Hematopoietic multipotent progenitor cell treated with erythropoietin and hydrocortisone succinate and interleukin-3 and kit ligand, for 17 days (in vitro differentiated cells): ENCODE measurements around the gene PDK1.

Experiments used
- DNase-seq: peaks from one replicate; pipeline ENCODE4 v3.0.0-alpha.2; 2015; ENCODE audit warnings: low spot score

PDK1 gene

DNA sequence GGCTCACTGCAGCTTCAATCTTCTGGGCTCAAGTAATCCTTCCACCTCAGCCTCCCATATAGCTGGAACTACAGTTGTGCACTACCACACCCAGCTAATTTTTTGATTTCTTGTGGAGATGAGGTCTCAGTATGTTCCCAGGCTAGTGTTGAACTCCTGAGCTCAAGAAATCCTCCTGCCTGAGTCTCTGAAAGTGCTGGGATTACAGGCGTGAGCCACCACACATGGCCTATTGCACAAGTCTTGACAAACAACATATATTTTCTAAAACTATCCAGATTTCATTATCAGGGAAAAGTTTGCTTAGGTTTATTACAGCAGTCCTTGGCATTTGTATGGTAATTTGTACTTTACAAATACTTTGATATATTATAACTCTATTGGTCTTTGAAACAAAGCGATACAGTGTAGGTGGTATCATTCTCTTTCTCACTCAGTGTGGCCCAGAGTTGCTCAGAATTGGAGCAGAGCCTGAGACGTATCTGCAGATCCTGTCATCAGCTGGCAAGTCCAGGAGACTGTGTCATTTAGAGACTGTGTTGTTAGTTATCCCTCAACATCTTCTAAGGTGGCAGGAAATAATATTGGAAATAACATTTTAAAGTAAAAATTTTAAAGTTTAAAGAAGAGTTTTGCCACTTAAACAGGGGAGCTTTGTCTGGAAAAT is 41.4 kb downstream of the PDK1 start:
- DNase-seq, result no peak

DNA sequence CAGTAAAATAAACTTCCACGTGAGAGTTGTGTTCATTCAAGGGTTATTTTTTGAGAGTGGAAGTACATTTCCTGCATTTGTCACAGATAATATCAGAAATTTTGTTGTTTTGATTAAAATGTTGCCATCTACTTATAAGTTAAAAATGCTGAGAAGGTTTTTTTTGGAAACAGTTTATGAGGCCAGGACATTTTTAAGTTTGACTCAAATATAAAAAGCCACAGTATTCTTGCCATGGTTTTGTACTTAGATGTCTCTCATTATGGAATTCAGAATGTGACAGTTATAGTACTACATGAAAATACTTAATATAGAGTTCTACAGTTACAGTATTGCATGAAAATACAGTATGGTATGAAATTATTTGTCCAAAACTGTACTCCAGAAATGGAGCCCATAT is 44.1 kb downstream of the PDK1 start:
- DNase-seq, result no peak

DNA sequence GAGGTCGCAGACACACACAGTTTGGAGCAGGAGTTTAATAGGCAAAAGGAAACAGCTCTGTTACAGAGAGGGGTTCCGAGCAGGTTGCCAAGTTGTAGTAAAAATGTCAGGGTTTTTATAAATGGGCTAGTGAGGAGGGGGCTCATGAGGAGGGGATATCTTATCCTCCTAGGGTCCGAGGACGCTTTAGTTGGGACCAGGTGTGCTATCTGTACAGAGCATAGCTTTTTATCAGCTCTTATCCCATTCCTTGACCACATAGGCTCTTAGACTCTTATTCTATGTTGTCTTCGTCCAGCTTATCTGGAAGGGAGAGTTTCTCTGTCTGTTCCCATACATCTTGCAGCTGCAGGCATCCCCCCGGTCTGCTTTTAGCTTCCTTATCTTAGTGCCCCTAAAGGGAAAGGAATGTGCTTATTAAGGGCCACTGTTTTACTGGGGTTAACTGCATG is 44.7 kb downstream of the PDK1 start:
- no peak for DNase-seq

DNA sequence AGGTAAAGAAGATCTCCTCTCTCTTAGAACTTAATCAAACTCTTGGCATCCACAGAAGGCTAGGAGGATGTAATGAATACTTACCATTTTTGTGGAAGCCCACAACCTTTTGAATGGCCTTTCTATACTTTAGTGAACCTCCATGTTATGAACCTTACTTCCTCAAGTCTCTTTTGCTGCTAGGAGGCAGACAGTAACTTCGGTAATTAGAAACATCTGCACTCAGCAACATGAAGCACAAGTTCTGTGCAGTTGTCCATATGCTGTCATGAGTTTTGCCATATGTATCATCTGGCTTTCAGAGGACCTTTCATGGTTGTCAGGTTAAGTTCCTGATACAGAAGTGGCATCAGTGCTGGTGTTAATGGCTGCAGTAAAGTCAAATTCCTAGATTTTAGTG is 50.4 kb downstream of the PDK1 start:
- DNase-seq, result no peak

DNA sequence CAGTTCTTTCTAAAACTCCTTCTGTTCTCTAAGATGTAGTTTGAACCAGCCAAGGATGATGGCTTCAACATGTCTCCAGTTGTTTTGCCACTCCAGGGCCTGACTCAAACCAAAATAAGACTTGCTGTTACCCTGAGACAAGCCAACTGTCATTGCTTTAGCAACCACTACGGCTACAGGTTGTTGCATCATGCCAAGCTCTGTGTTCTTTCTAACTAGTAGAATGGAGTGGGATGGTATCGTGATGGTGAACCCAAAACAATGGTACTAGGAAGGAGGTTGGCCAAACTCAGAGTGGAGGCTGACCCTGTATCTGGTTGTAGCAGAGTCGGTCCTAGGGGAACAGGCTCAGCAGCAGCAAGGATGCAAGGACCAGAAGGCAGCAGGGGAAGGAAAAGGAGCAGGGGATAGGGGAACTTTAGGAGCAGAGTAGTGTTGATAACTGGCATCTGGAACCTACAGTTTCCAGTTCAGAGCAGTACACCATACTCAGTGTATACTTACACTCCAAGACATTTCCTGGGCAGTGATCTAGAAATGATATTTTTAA is 51.6 kb downstream of the PDK1 start:
- no peak for DNase-seq

DNA sequence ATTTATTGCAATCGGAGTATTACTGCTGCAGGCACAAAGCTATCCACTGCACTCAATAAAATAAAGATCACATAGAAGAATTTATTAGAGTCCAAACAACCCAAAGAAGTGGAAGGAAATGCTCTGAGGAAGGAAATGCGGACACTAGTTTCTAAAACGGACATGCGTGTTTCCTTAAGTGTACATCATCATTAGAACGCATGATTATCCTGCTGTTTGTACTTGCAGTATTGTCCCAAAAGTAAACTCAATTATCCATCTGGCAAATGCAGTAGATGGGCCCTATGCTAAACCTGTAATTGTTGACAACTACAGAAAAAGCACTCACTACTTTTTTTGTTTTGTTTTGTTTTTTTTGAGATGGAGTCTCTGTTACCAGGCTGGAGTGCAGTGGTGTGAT is 53.6 kb downstream of the PDK1 start:
- no peak for DNase-seq

DNA sequence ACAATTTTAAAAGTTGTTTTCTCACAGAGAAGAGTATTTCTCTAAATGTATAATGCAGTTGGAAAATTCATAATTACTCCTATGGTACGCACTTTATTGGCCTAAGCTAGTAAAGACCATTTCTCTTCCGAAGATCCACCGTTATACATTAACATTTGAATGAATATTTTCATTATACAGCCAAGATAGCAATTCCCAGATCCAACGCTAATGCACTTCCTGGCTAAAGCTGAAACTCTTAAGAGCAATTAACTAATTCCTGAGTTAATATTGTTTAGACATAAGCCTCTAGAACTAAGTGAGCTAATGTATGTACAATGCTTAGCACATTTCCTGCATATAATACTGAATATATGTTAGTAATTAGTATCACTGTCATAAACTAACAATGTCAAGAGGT is 56.2 kb downstream of the PDK1 start:
- DNase-seq, result no peak

DNA sequence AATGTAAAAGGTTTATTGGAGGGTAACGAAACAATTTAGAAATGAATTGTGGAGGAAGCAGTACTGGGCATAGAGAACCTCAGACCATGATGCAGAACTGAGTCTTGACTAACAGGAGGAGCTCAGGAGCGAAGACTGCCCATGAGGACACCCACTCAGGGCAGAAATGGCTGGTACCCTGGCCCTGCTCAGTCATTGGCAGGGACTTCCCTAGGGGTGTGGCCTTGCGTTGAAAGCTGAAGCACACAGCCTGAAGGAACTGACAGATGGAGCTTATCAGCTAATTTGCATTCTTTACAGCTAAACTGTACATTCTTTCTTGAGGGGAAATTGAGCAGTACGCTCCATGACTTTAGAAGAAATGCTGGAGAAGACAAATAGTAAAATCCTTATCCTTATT is 57.1 kb downstream of the PDK1 start:
- no peak for DNase-seq

DNA sequence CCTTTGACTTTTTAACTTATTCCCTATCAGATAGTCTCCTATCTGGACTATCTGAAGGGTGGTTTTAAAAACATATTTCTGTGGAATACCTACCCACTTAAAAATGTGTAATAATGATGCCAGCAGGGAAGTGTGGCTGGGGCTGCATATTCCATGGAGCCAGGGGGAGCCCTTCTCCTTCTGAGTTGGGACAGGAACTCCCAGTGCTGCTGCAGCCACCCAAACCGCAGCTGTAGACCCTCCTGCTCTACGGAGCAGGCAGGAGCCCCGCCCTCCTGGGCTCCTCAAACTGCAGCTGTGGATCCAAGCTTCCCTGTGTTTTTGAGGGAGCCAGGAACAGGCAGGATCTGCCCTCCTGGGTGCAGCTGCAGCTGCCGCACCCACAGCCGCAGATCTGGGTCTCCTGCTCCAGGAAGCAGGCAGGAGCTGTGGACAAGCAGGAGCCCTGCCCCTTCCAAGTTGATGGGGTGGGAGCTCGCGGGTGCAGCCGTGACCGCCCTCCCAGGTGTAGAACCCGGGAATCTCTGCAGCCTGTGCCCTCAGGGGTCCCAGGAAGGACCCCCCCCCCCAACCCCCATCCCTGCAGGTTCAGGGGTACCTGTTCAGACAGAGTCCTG is 57.8 kb downstream of the PDK1 start:
- no peak for DNase-seq

DNA sequence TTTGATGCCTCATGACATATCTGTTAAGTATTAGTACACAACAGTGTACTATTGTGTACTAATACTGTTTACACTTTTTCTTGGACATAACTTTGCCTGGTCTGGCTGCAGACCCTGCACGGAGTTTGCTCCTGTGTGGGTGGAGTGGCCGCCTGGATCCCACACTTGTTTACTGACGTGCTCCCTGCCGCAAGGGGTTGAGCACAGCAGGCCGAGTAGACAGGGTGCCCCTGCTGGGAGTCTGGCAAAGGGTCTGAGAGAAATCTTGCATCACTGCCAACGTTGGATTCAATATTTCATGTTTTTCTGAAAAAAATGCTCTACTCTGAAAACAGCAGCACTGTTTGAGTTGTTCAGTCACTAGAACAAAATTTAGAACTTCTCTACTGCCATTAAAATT is 59.0 kb downstream of the PDK1 start:
- DNase-seq, result no peak

DNA sequence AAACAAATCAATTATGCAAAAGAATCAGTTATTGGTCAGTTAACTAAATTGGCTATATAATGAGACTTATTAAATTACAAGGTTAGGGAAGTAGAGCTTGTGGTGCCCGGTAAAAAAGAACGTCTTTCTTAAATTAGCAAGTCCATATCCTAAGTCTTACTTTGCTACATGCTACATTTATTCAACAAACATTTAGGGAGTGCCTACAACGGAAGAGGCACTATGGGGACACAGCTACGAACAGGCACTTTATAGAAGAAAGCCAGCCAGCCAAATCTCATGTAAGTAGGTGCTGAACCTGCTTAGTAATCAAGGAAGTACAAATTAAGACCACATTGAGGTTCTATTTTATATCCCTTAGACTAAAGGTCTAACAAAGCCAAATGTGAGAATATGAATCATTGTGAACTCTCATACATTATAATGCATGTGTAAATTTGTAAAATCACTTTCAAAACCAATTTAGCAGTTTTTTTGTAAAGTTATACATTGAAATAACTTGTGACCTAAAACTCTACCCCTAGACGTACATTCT is 59.9 kb downstream of the PDK1 start:
- no peak for DNase-seq

DNA sequence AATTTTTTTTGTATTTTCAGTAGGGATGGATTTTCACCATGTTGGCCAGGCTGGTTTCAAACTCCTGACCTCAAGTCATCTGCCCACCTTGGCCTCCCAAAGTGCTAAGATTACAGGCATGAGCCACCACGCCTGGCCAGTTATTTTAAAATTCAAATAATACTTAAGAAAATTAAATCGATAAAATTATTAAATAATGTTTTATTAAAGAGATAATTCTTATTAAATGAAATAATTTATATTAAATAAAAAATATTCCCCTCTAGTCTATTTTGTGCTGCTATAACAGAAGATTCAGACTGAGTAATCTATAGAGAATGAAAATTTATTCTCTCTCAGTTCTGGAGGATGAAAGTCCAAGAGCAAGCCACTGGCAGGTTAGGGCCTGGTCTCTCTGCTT is 61.2 kb downstream of the PDK1 start:
- DNase-seq, result no peak

DNA sequence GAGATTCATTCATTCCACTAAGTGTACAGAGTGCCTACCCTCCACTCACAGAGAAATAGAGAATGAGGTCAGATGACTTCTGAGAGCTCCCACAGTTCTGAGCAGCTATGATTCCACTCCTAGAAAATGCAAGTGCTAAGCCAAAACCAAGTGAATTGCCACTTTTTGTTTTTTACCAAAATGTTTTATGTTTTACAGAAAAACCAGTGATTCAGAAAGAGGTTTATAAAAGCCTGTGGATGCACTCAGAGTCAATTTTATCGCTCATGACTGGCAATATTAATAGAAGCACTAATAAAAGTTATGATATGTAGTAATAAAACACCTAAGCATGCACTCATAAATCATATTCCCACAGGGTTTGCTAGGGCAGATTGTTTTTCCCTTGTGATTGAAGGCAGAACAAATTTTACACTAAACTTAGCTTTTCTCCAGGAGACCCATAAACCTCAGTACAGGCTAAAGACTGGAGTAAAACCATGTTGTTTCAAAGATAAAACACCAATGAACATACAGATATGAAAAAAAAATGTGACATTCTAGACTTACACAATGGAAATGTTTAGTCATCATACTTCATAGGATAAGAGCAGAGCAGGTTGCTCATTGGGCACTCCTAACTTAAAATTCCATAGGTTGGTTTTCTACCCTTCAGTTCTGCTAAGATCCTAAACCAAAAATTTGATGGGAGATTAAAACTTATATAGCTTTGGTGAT is 67.5 kb downstream of the PDK1 start:
- DNase-seq, result no peak

DNA sequence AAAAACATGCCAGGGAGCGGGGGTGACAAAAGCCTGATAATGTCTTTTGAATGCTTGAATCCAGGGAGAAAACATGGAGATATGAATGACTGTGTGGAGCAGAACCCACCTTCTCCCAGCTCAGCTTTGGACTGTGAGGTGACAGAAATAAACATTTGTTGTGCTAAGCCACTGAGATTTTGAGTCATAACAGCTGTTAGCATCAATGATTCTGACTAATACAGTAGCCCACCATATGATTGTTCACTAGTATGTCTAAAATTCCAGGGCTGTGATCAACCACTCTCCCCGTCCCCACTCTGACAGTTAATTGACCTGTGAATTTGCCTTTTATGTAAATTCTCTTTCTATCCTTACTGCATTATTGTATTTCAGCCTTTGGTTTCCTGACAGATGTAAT is 69.1 kb downstream of the PDK1 start:
- DNase-seq, result no peak

DNA sequence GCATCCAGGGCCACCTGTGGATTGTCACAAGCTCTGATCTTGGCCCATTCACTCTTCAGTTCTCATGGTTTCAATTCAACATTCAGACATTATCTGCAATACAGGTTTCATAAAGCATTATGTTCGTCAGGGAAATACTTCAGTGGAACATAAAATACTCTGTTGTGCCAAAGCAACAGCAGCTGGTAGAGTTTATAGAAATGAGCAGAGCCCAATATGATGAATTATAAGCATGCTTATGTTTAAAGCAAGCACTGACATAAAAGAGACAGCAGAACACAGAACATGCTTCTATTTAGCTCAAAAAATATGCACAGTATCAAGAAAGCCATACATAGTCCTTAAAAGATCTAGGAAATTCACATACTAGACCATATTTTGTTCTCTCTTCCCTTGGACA is 71.3 kb downstream of the PDK1 start:
- no peak for DNase-seq

DNA sequence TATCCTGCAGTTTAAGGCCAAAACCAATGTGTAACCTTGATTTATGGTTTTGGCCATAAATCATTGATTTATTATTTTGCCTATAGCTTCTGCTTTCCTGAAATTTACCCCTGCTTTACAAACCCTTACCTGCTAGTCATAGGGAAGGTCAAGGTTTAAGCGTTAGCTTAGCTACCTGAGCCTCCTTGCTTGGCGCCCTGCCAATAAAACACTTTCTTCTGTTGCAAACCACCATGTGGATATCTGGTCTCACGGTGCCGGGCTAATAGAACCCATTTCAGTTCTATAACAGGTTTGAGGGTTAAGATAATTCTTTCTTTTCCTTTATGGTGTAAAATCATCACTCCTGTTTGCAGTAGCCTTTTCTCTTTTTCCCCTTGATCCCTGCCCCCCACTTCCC is 72.2 kb downstream of the PDK1 start:
- no peak for DNase-seq

DNA sequence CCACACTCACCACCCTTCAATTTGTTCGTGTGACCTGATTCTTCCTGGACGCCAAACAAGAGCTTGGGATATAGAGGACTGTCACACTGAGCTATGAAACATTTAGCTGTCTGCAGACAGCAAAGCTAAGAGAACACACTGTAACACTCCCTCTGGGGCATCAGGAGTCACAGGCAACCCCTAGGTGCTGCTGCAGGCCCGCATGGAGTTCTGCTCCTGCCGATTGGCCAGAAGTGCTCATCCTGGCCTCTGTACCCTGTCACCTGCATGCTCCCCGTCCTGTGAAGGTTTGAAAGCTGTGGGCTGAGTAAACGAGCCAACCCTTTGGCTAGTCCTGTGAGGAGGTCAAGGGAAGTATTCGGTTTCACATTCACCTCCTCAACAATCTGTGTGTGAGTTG is 73.7 kb downstream of the PDK1 start:
- DNase-seq, result no peak

DNA sequence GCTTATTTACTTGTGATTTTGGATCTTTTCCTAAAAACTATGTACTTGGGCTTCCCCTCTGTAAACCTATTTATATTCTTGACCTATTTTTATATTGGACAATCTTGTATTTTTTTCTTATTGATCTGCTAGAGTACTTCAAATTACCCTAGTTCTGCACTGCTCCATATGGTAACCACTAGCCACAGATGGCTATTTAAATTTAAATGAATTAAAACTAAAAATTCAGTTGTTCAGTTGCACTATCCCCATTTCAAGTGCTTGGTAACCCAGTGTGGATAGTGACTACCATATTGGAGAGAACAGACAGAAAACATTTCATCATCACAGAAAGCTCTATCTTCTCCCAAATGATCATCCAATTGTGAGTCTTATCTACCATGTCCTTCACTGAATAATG is 74.3 kb downstream of the PDK1 start:
- no peak for DNase-seq

DNA sequence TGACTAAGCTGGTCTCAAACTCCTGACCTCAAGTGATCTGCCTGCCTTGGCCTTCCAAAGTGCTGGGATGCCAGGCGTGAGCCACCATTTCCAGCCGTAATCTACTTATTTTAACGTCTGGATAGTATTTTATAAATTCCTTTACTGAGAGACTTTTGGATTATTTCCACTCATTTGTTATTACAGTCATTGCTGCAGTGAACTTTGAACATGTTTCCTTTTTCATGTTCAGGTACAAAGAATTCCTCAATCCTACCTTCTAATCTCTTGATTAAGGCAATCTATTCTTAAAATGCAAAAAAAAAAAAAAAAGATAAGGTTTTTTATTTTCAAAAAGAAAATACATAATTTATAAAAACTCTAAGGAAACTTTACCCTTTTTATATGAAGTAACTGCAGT is 78.6 kb downstream of the PDK1 start:
- no peak for DNase-seq

DNA sequence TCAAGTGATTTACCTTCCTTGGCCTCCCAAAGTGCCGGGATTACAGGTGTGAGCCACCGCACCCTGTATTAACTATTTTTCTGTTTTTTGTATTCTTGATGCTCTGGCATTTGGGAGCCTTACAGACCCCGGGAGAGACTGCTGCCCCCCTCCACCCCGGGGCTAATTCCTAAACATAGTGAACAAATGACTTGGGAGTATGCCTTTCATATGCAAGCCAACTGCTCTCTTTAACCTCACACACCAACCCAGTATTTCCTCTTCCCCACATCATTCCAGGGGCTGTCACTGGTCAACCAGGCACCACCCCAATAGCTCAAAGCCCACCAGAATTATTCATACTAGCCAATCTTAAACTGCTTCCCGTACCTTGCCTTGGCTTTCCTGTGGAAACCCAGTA is 79.7 kb downstream of the PDK1 start:
- DNase-seq, result no peak

DNA sequence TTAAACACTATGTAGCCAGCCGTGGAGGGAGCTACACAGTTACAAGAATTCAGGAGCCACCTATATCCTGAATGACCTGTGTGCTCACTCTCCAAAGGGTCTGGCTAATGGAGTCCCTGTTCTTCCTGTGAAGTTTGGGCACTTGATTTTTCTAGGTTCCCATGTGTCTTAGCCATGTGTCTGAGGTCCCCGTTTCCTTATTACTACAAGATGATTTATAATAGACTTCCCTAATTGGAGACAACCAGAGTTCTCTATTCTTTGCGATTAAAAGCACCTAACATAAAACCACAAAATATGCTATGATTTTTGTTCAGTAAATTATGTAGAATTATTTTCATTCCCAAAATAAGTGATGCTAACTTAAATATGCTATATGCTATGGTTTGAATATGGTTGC is 83.4 kb downstream of the PDK1 start:
- no peak for DNase-seq

DNA sequence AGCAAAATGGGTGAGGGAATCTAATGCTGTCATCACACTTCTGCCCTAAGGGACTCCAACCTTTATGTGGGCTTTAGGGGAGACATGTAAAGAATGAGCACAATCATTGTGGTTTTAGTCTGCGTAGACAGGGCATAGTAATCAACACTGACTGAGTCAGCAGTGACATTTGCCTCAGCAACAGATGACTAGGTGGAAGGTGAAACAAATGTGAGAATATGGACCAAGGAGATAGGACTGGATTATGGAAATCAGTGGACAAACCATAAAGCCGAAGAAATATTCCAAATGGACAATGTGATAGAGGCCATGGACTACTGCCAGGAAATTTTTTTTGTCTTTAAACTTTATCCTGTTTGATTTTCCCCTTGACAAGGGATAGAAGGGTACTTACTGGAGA is 83.9 kb downstream of the PDK1 start:
- DNase-seq, result no peak

DNA sequence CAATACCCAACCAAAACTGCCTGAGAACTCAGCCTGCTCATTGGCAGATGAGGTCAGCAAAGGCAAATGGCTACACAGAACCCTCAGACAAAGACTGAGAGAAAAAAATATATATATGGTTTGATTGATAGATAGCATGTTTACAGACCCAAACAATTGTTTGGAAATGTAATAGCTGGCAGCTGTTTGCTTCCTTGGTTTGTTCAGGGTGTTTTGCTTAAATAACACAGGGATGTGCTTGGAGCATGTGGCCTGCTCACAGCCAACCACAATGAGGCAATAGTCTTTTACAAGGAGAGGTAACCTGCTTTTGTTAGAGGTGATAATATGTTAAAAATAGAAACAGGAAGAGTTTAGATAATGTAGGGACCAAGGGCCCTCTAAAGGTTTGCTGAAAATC is 84.5 kb downstream of the PDK1 start:
- no peak for DNase-seq
